HL-60 (cell line): ENCODE measurements around the gene PAX5.

Experiments used
- DNase-seq, 2 experiments: peaks; one replicate each; pipeline ENCODE4 v3.0.0-alpha.2; 2010 to 2020; ENCODE audit warnings: low read depth in 1 of 2, low spot score in 1 of 2
- H3K27ac ChIP-seq: fragments of 250-450 bp; sonication (Bioruptor Pico); replicated peaks from 2 replicates; pipeline ENCODE4 v1.5.1; 2020; ENCODE audit warnings: mild to moderate bottlenecking, moderate library complexity
- H3K27me3 ChIP-seq: fragments of 250-450 bp; sonication (Bioruptor Pico); 2 replicates; pipeline ENCODE4 v1.5.1; 2021; ENCODE audit warnings: mild to moderate bottlenecking, moderate library complexity; ENCODE audit not compliant: insufficient read depth, poor library complexity, severe bottlenecking
- H3K4me3 ChIP-seq: replicated peaks from 2 replicates; pipeline ENCODE4 v1.5.1; 2011; ENCODE audit warnings: mild to moderate bottlenecking, control low read depth, low read length; ENCODE audit not compliant: insufficient read depth
- CTCF ChIP-seq: IDR thresholded peaks from one replicate; pipeline ENCODE4 v1.5.1; 2011; ENCODE audit warnings: low read length, control low read depth, inconsistent platforms; ENCODE audit not compliant: insufficient read depth
- GABPA ChIP-seq: IDR thresholded peaks from 2 replicates; pipeline ENCODE4 v1.6.1; 2012; ENCODE audit warnings: low read depth
- POLR2AphosphoS5 ChIP-seq: IDR thresholded peaks from 2 replicates; pipeline ENCODE4 v1.6.1; 2012; ENCODE audit warnings: low read depth
- REST ChIP-seq: IDR thresholded peaks from 2 replicates; pipeline ENCODE4 v1.6.1; 2012; ENCODE audit warnings: low read depth; ENCODE audit not compliant: insufficient replicate concordance
- SPI1 ChIP-seq: IDR thresholded peaks from 2 replicates; pipeline ENCODE4 v1.6.1; 2012; ENCODE audit warnings: low read depth, mild to moderate bottlenecking, borderline replicate concordance

PAX5 gene

GRCh38 chr9:36881743-36882441, 152.2 kb downstream of the PAX5 start:
- H3K27me3 ChIP-seq: peaks cover 7% of the 10 kb centered on the region
- no peak overlapping the region for H3K27ac ChIP-seq
- no peak overlapping the region for H3K4me3 ChIP-seq
- TF ChIP-seq GABPA: no peak
- TF ChIP-seq REST: no peak
- no peak for TF ChIP-seq CTCF
- no peak for TF ChIP-seq SPI1
- TF ChIP-seq POLR2AphosphoS5: no peak
- DNase-seq: no peak

- no peak for TF ChIP-seq GABPA
- TF ChIP-seq CTCF: no peak
- no peak for TF ChIP-seq POLR2AphosphoS5
- no peak for TF ChIP-seq SPI1
- TF ChIP-seq REST: no peak
- H3K27ac ChIP-seq: no peak overlapping the region
- H3K27me3 ChIP-seq: peaks cover 7% of the 10 kb centered on the region
- DNase-seq: no peak
- no peak overlapping the region for H3K4me3 ChIP-seq
These were observed 152.8 kb downstream of the PAX5 start for GRCh38 chr9:36881316-36881715.

DNA sequence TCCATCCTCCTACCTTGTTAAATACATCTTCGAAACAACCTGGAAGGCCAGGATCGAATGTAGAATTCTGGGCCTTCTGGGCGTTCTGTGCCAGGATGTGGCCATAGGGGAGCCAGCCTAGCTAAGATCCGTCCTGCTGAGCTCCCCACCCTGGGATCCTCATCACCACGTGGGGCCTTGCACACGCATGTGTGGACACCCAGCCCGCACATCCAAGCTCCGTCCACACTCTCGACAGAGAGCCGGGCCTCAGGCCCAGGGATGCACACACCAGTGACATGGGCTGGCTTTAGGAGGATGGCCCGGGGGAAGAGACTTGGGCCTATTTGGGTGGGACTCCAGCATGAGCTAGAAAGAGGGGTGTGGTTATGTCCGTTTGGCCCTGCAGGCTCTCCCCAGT, 154.0 kb downstream of the PAX5 start:
- H3K4me3 ChIP-seq: no peak overlapping the region
- TF ChIP-seq SPI1 (no peak), REST (no peak), GABPA (no peak), POLR2AphosphoS5 (no peak), CTCF (no peak)
- H3K27me3 ChIP-seq: no peaks in the 10 kb centered on the region
- no peak for DNase-seq
- H3K27ac ChIP-seq: no peak overlapping the region
